Measurements from ENCODE around the gene FIZ1. TPM values are rescaled to one million over a fixed set of nuclear protein-coding genes. Genes with fewer than 3 reads are reported as not detected.

Gene FIZ1
- total and polyA plus RNA-seq, 3 experiments from 2014 or later, result 4.6 to 25.8 (median 23.9) TPM

DNA sequence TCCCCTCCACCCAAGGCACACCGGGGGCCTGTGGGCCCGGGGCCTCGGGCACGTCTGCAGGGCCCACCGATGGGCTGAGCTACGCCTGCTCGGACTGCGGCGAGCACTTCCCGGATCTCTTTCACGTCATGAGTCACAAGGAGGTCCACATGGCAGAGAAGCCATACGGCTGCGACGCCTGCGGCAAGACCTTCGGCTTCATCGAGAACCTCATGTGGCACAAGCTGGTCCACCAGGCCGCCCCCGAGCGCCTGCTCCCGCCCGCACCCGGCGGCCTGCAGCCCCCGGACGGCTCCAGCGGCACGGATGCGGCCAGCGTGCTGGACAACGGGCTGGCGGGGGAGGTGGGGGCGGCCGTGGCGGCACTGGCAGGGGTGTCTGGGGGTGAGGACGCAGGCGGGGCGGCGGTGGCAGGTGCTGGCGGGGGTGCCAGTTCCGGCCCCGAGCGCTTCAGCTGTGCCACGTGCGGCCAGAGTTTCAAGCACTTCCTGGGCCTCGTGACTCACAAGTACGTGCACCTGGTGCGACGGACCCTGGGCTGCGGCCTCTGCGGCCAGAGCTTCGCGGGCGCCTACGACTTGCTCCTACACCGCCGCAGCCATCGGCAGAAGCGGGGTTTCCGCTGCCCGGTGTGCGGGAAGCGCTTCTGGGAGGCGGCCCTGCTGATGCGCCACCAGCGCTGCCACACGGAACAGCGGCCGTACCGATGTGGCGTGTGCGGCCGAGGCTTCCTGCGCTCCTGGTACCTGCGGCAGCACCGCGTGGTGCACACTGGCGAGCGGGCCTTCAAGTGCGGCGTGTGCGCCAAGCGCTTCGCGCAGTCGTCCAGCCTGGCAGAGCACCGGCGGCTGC lies 16.5 kb upstream of the FIZ1 start:
- no peaks in the 10 kb centered on the region for H3K36me3 ChIP-seq (ENCODE audit: insufficient read depth, low read length)
- H3K4me3 ChIP-seq (ENCODE audit: low read length), result no peak overlapping the region
- H3K27me3 ChIP-seq (ENCODE audit: insufficient read depth, low read length, poor library complexity, severe bottlenecking), result no peaks in the 10 kb centered on the region
- Mint-ChIP-seq H3K27ac (no peak overlapping the region), H3K4me3 (no peak overlapping the region), H3K36me3 (peaks cover 0 to 43% (median 7%) of the 10 kb centered on the region in 3 donors), H3K4me1 (peaks cover 23 to 38% (median 34%) of the 10 kb centered on the region in 3 donors), H3K27me3 (no peaks in the 10 kb centered on the region), H3K9me3 (no peaks in the 10 kb centered on the region)
- H3K27ac ChIP-seq (ENCODE audit: low read depth, low read length), result no peak overlapping the region
- ChIA-PET POLR2A (no interaction called here), CTCF (interaction anchor here (0.7 kb wide), 1 partner anchor 16 kb away, joined by 3 read pairs; no protein-coding TSS in a partner anchor)
- DNase-seq, result no peak
- H3K9me3 ChIP-seq (ENCODE audit: low read length), result no peaks in the 10 kb centered on the region
- peaks cover 7% of the 10 kb centered on the region for H3K4me1 ChIP-seq (ENCODE audit: insufficient read depth, low read length)

DNA sequence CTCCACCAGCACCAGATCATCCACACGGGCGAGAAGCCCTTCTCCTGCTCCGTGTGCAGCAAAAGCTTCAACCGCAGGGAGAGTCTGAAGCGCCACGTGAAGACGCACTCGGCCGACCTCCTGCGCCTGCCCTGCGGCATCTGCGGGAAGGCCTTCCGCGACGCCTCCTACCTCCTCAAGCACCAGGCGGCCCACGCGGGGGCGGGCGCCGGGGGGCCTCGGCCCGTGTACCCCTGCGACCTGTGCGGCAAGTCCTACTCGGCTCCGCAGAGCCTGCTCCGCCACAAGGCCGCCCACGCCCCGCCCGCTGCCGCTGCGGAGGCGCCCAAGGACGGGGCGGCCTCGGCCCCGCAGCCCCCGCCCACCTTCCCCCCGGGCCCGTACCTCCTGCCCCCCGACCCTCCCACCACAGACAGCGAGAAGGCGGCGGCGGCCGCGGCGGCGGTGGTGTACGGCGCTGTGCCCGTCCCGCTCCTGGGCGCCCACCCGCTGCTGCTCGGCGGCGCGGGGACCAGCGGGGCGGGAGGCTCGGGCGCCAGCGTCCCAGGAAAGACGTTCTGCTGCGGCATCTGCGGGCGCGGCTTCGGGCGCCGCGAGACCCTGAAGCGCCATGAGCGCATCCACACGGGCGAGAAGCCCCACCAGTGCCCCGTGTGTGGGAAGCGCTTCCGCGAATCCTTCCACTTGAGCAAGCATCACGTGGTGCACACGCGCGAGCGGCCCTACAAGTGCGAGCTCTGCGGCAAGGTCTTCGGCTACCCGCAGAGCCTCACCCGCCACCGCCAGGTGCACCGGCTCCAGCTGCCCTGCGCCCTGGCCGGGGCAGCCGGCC lies 15.6 kb upstream of the FIZ1 start:
- Mint-ChIP-seq H3K4me3 (no peak overlapping the region), H3K36me3 (peaks cover under 1 to 48% (median 7%) of the 10 kb centered on the region in 3 donors), H3K27me3 (no peaks in the 10 kb centered on the region), H3K27ac (no peak overlapping the region), H3K9me3 (no peaks in the 10 kb centered on the region), H3K4me1 (peaks cover 20 to 35% (median 34%) of the 10 kb centered on the region in 3 donors)
- no peaks in the 10 kb centered on the region for H3K9me3 ChIP-seq (ENCODE audit: low read length)
- no peak overlapping the region for H3K27ac ChIP-seq (ENCODE audit: low read depth, low read length)
- H3K4me1 ChIP-seq (ENCODE audit: insufficient read depth, low read length), result no peaks in the 10 kb centered on the region
- H3K4me3 ChIP-seq (ENCODE audit: low read length), result no peak overlapping the region
- no peak for DNase-seq
- ChIA-PET POLR2A (interaction anchor here (0.5 kb wide), 1 partner anchor 20 kb away, joined by 6 read pairs; no protein-coding TSS in a partner anchor), CTCF (interaction anchor here (0.7 kb wide), 1 partner anchor 17 kb away, joined by 3 read pairs; no protein-coding TSS in a partner anchor)
- no peaks in the 10 kb centered on the region for H3K27me3 ChIP-seq (ENCODE audit: insufficient read depth, low read length, poor library complexity, severe bottlenecking)
- peaks cover under 1% of the 10 kb centered on the region for H3K36me3 ChIP-seq (ENCODE audit: insufficient read depth, low read length)

DNA sequence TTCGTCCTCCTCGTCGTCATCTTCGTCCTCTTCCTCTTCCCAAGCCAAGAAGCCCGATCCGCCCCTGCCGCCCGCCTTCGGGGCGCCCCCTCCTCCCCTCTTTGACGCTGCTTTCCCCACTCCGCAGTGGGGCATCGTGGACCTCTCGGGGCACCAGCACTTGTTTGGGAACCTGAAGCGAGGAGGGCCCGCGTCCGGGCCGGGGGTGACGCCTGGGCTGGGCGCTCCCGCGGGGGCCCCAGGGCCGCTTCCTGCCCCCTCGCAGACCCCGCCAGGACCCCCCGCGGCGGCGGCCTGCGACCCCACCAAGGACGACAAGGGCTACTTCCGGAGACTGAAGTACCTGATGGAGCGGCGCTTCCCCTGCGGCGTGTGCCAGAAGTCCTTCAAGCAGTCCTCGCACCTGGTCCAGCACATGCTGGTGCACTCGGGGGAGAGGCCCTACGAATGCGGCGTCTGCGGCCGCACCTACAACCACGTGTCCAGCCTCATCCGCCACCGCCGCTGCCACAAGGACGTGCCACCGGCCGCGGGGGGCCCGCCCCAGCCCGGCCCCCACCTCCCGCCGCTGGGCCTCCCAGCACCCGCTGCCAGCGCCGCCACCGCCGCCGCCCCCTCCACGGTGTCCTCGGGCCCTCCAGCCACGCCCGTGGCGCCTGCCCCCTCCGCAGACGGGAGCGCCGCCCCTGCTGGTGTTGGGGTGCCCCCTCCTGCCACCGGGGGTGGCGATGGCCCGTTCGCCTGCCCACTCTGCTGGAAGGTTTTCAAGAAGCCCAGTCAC lies 14.8 kb upstream of the FIZ1 start:
- no peak overlapping the region for H3K4me3 ChIP-seq (ENCODE audit: low read length)
- DNase-seq, result no peak

DNA sequence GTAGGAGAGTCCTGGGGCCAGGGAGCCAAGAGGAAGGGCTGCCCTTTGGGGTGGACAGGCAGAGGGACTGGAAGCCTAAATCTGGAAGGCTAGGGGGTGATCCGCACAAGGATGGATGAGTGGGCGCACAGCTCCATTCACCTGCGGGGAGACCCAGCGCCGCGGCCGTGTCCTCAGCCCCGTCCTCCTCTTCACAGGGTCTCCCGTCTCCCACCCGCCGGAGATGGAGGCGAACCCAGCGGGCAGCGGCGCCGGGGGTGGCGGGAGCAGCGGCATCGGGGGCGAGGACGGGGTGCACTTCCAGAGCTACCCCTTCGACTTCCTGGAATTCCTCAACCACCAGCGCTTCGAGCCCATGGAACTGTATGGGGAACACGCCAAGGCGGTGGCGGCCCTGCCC lies 14.1 kb upstream of the FIZ1 start:
- H3K27ac Mint-ChIP-seq, result peak overlapping the region in 1 of 8 donors; percentile 47
- Histone ChIP-seq H3K9me3 (ENCODE audit: low read length) (no peaks in the 10 kb centered on the region), H3K4me3 (ENCODE audit: low read length) (no peak overlapping the region), H3K36me3 (ENCODE audit: insufficient read depth, low read length) (peaks cover 6% of the 10 kb centered on the region), H3K27ac (ENCODE audit: low read depth, low read length) (no peak overlapping the region), H3K27me3 (ENCODE audit: insufficient read depth, low read length, poor library complexity, severe bottlenecking) (no peaks in the 10 kb centered on the region), H3K4me1 (ENCODE audit: insufficient read depth, low read length) (no peaks in the 10 kb centered on the region)
- H3K9me3 Mint-ChIP-seq, result no peaks in the 10 kb centered on the region
- peaks cover 4 to 60% (median 9%) of the 10 kb centered on the region in 3 donors for H3K36me3 Mint-ChIP-seq
- CTCF ChIA-PET, result interaction anchor here (0.5 kb wide), 1 partner anchor 18 kb away, joined by 3 read pairs; no protein-coding TSS in a partner anchor
- POLR2A ChIA-PET, result no interaction called here
- peaks cover 24 to 42% (median 41%) of the 10 kb centered on the region in 3 donors for H3K4me1 Mint-ChIP-seq
- H3K27me3 Mint-ChIP-seq, result no peaks in the 10 kb centered on the region
- H3K4me3 Mint-ChIP-seq, result no peak overlapping the region
- no peak for DNase-seq

More for the DNA sequence above, 14.8 kb upstream of the FIZ1 start:
- no peaks in the 10 kb centered on the region for H3K9me3 ChIP-seq (ENCODE audit: low read length)
- Mint-ChIP-seq H3K27ac (no peak overlapping the region), H3K36me3 (peaks cover 4 to 54% (median 11%) of the 10 kb centered on the region in 3 donors), H3K27me3 (no peaks in the 10 kb centered on the region), H3K4me3 (no peak overlapping the region), H3K4me1 (peaks cover 22 to 36% (median 36%) of the 10 kb centered on the region in 3 donors), H3K9me3 (no peaks in the 10 kb centered on the region)
- no peak overlapping the region for H3K27ac ChIP-seq (ENCODE audit: low read depth, low read length)
- ChIA-PET POLR2A (no interaction called here), CTCF (interaction anchor here (0.5 kb wide), 1 partner anchor 18 kb away, joined by 3 read pairs; no protein-coding TSS in a partner anchor)
- no peaks in the 10 kb centered on the region for H3K4me1 ChIP-seq (ENCODE audit: insufficient read depth, low read length)
- H3K36me3 ChIP-seq (ENCODE audit: insufficient read depth, low read length), result peaks cover 6% of the 10 kb centered on the region
- no peaks in the 10 kb centered on the region for H3K27me3 ChIP-seq (ENCODE audit: insufficient read depth, low read length, poor library complexity, severe bottlenecking)

DNA sequence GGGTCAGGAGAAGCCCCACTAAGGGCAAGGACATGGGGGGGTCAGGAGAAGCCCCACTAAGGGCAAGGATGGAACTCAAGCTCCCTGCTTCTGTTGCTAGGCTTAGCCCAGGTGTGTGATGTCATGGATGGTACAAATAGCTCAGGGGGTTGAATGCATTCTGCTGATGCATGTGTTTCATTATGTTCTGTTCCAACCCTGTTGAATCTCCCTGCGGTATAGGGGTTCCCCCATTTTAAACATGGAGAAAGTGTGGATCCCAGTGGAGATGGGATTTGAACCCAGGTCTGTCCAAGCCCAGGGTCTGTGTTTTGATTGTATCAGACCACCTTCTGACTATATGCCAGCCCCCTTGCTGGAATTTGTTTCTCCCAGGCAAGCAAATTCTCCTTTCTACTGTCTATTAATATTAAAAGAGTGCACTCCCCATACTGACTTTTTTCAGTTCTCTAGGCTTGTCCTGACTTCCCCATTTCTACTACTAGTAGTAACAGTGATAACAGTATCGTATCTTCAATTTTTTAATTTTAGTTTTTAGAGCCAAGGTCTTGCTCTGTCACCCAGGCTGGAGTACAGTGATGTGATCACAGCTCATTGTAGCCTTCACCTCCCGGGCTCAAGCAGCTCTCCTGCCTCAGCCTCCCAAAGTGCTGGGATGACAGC lies 12.8 kb upstream of the FIZ1 start:
- peak overlapping the region in 6 of 8 donors; percentile 9 to 72 (median 42) for H3K27ac Mint-ChIP-seq
- H3K4me3 ChIP-seq (ENCODE audit: low read length), result no peak overlapping the region
- H3K27me3 ChIP-seq (ENCODE audit: insufficient read depth, low read length, poor library complexity, severe bottlenecking), result no peaks in the 10 kb centered on the region
- H3K4me3 Mint-ChIP-seq, result no peak overlapping the region
- no peaks in the 10 kb centered on the region for H3K9me3 ChIP-seq (ENCODE audit: low read length)
- H3K4me1 ChIP-seq (ENCODE audit: insufficient read depth, low read length), result peaks cover 6% of the 10 kb centered on the region
- H3K9me3 Mint-ChIP-seq, result no peaks in the 10 kb centered on the region
- ChIA-PET CTCF (no interaction called here), POLR2A (no interaction called here)
- no peak overlapping the region for H3K27ac ChIP-seq (ENCODE audit: low read depth, low read length)
- peaks cover 30 to 53% (median 51%) of the 10 kb centered on the region in 3 donors for H3K4me1 Mint-ChIP-seq
- peaks cover 6% of the 10 kb centered on the region for H3K36me3 ChIP-seq (ENCODE audit: insufficient read depth, low read length)
- peaks cover 4 to 62% (median 8%) of the 10 kb centered on the region in 3 donors for H3K36me3 Mint-ChIP-seq
- H3K27me3 Mint-ChIP-seq, result no peaks in the 10 kb centered on the region
- DNase-seq, result no peak

DNA sequence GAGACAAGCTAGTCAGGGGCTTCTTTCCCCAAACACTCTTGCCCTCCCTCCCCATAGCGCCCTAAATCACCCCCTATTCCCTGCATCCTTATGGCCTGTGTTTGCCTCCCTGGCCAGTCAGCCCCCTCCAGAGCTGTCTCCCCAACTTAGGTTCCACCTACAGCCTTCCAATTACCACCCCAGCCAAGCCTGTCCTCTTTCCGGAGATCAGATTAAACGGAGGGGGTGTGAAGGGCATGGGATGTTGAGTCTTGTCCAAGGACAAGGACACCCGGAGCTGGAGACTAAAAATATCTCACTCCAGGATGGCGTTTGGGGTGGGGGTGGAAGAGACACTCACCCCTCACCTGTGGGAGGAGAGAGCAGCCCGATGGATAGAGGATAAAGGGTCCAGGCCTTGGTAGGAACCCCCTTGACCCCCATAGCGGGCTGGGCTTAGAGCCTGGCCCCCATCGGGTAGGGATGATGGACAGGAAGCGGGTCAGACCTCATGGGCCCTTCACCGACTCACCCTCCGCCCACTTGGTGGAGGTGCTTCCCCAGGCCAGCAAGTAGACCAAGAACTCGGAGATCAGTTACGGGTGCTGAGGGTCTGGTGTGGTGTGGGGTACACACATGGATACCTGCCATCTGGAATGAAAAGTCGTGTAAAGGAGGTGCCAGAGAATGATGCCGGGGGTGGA lies 12.1 kb upstream of the FIZ1 start:
- peaks cover 36 to 60% (median 57%) of the 10 kb centered on the region in 3 donors for H3K4me1 Mint-ChIP-seq
- no peak for DNase-seq
- no peaks in the 10 kb centered on the region for H3K27me3 ChIP-seq (ENCODE audit: insufficient read depth, low read length, poor library complexity, severe bottlenecking)
- ChIA-PET CTCF (interaction anchor here (0.9 kb wide), 1 partner anchor 108 kb away, joined by 3 read pairs; no protein-coding TSS in a partner anchor), POLR2A (no interaction called here)
- peaks cover 13% of the 10 kb centered on the region for H3K4me1 ChIP-seq (ENCODE audit: insufficient read depth, low read length)
- no peak overlapping the region for H3K27ac ChIP-seq (ENCODE audit: low read depth, low read length)
- H3K36me3 ChIP-seq (ENCODE audit: insufficient read depth, low read length), result peaks cover 6% of the 10 kb centered on the region
- H3K36me3 Mint-ChIP-seq, result peaks cover 4 to 61% (median 8%) of the 10 kb centered on the region in 3 donors
- H3K27me3 Mint-ChIP-seq, result no peaks in the 10 kb centered on the region
- H3K4me3 ChIP-seq (ENCODE audit: low read length), result no peak overlapping the region
- no peaks in the 10 kb centered on the region for H3K9me3 Mint-ChIP-seq
- peak overlapping the region in 3 of 8 donors; percentile 19 to 75 (median 46) for H3K27ac Mint-ChIP-seq
- H3K9me3 ChIP-seq (ENCODE audit: low read length), result no peaks in the 10 kb centered on the region
- peak overlapping the region in 1 of 7 donors; percentile 18 for H3K4me3 Mint-ChIP-seq

DNA sequence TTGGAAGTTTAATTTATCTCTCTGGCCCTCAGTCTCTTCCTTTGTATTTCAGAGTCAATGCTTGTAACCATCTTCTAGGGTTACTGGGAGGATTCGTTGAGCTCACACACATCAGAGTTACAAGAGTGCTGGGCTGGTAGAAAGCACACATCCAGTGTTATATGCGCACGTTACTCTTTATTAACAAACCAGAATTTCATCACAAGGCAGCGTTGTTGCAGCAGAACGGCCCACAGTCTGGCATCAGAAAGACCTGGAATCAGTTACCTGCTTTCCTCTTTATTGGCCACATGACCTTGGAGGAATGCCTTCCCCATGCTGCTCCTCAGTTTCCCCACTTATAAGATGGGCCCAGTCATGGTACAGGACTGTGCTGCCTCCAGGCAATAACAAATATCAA lies 10.0 kb upstream of the FIZ1 start:
- Mint-ChIP-seq H3K36me3 (peaks cover 4 to 63% (median 8%) of the 10 kb centered on the region in 3 donors), H3K4me3 (no peak overlapping the region), H3K9me3 (no peaks in the 10 kb centered on the region), H3K27me3 (no peaks in the 10 kb centered on the region), H3K4me1 (peaks cover 50 to 73% (median 72%) of the 10 kb centered on the region in 3 donors), H3K27ac (peak overlapping the region in 2 of 8 donors; percentile 54 to 72)
- ChIA-PET CTCF (interaction anchor here (1.4 kb wide), 1 partner anchor 14 kb away, joined by 4 read pairs; the partner anchor contains the start of gene ZNF784), POLR2A (no interaction called here)
- no peak overlapping the region for H3K4me3 ChIP-seq (ENCODE audit: low read length)
- peaks cover 26% of the 10 kb centered on the region for H3K4me1 ChIP-seq (ENCODE audit: insufficient read depth, low read length)
- peaks cover 6% of the 10 kb centered on the region for H3K36me3 ChIP-seq (ENCODE audit: insufficient read depth, low read length)
- H3K9me3 ChIP-seq (ENCODE audit: low read length), result no peaks in the 10 kb centered on the region
- H3K27ac ChIP-seq (ENCODE audit: low read depth, low read length), result no peak overlapping the region
- no peak for DNase-seq
- no peaks in the 10 kb centered on the region for H3K27me3 ChIP-seq (ENCODE audit: insufficient read depth, low read length, poor library complexity, severe bottlenecking)

All from CD8-positive, alpha-beta memory T cell (primary cell).